Measurements from ENCODE around the gene MFSD6L.

DNA sequence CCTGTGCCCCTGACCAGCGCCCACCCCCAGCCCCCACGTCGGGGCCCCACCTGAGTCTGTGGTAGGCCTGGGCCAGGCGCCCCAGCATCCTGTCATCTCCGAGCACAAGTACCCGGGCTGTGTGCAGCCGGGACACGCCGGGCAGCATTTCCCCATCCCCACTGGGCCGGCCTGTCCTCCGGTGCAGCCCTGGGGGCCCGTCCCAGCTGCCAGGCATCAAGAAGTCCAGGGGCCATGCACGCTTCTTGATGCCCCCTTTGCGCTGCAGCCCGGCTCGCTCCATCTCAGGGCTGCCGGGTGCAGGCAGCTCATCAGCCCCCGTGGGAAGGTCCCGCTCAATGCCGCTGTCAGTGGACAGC lies 29.3 kb upstream of the MFSD6L start:
- TF ChIP-seq, protein P1, sequence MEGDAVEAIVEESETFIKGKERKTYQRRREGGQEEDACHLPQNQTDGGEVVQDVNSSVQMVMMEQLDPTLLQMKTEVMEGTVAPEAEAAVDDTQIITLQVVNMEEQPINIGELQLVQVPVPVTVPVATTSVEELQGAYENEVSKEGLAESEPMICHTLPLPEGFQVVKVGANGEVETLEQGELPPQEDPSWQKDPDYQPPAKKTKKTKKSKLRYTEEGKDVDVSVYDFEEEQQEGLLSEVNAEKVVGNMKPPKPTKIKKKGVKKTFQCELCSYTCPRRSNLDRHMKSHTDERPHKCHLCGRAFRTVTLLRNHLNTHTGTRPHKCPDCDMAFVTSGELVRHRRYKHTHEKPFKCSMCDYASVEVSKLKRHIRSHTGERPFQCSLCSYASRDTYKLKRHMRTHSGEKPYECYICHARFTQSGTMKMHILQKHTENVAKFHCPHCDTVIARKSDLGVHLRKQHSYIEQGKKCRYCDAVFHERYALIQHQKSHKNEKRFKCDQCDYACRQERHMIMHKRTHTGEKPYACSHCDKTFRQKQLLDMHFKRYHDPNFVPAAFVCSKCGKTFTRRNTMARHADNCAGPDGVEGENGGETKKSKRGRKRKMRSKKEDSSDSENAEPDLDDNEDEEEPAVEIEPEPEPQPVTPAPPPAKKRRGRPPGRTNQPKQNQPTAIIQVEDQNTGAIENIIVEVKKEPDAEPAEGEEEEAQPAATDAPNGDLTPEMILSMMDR (IDR thresholded peaks at IDR 0.05): no peak
- TF ChIP-seq POLR2A (IDR thresholded peaks at IDR 0.05) (no peak), POLR2AphosphoS5 (IDR thresholded peaks at IDR 0.05) (no peak)
